G401.6 (cell line): ENCODE results near the gene DYNLT1.

Experiments
- FAIRE-seq: peaks from 2 replicates; lab custom pipeline; 2012; peaks lifted over from hg19 to GRCh38; lab: Jason Lieb, UNC

The DYNLT1 gene

DNA sequence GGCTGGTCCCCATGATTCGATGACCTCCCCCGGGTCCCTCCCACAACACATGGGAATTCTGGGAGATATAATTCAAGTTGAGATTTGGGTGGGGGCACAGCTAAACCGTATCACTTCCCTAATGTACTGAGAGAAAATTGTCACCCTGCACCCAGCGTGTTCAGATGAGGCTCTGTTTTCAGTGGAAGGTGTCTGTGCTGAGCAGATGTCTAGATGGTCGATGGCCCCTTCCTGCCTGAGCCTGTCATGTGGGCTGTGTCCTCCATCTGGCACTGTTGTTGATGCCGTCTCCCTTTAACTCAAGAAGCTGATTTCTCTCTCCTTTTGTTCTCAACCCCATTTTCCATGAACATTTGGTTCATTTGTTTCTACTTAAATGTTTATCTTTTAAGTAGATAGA, 47.7 kb downstream of the DYNLT1 start:
- no peak for FAIRE-seq

DNA sequence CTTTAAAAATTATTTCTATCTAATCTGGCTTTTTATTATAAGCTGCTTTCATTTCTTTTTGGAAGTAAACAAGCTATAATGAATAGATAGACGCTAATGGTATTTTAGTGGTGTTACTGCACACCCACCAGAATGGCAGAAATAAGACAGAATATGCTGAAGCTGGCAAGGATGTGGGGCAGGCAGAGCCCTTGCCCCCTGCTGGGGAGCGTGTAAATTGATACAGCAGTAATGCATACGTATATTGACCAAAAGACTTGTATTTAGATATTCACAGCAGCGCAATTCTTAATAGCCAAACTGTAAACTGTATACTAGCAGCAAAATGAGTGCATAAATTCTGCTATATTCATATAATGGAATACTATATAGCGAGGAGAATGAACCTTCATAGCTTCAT, 49.3 kb downstream of the DYNLT1 start:
- no peak for FAIRE-seq

DNA sequence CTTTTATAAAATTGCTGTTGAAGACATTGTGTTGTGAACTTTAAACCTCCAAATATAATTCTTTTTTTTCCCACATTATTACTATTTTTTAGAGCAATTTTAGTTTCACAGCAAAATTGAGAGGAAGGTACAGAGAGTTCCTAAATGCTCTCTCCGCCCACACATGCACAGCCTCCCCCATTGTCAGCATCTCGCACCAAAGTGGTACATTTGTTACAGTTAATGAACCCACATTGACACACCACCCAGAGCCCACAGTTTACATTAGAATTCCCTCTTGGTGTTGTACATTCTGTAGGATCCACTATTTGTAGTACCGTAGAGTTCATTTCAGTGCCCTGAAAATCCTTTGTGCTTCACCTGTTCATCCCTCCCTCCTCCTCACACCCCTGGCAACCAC, 50.9 kb downstream of the DYNLT1 start:
- FAIRE-seq, result no peak

DNA sequence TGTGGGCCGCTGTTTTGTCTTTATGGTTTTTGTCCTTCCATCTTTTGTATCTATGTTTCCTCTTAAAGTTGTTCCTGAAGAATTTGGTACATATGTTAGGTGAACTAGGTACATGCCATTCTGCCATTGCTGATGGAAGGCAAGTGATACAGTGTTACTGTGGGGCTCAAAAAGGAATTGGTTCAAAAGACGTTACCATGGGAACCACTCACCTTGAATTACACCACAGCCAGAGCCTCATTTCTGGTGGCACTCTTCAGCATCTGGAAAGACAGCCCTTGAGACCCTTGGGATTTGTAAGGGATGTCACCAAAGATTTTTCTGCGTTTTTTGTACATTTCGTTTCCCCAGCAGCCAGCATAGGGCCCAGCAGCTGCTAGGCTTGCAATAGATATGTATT, 52.7 kb downstream of the DYNLT1 start:
- no peak for FAIRE-seq

DNA sequence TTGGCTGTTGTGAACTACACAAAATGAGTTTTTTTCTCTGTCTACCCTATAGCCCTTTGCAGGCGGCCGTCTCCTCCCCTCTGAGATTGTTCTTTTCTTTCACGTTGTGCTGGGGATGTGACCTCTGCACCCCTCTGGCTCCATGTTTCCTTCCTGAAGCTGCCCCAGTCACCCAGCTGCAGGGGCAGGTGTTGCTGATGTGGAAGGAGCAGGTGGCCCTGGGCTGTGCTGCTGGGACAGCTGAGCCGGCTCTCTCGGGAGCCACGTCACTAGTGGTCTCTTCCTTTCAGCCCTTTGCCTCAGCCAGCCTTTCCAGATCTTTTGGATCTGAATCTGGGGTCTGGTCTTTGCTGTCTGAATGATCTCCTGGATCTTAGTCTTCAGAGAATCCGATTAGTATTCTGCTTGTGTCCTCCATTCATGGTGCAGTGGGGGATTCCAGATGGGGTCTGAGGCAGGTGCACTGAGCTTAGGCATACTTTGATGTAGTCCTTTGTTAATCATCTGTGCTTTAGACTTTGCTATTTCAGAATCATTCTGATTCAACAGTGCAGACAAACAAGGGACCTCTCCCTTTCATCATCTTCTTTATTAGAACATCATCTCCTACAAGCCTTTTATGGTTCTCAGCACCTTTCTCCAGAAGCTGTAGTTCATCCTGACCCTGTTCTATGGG, 53.3 kb downstream of the DYNLT1 start:
- FAIRE-seq, result no peak

DNA sequence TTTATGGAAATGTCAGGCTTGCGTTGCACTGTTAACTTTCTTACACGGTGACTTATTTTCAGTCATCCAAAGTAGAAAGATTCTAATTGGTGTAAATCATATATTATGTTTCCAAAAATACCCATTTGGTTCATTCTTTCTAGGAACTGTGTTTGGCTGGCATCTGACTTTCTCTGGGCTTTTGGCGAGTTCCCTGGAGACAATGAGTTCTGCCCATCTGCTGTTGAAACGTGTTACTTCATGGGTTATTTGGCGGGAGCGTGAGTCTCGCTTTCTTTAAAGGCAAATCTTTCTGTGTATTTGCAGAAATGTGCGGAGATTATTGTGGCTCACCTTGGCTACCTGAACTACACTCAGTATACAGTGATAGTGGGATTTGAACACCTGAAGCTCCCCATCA, 55.2 kb downstream of the DYNLT1 start:
- FAIRE-seq, result no peak

DNA sequence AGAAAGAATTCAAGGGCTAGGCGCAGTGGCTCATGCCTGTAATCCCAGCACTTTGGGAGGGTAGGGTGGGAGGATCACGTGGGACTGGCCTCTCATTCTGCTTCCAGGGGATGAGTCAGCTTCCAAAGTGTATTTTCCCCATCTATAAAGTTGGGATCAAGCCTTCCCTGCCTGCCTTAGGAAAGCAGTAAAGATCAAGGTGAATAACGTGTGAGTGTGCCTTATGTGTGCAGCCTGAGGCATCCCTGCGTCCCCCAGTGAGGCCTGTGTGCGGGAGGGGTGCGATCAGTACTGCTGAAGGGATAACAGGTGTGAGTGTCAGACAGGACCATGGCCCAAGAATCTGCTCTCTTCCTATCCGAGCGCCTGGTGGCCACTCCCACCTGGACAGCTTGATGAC, 57.9 kb downstream of the DYNLT1 start:
- FAIRE-seq, result no peak
